Spleen (tissue), 11 donors: ENCODE results near the gene RBM20. TPM values are rescaled to one million over a fixed set of nuclear protein-coding genes. Genes with fewer than 3 reads are reported as not detected.

ENCODE experiments used
- DNase-seq: peaks from one replicate; pipeline ENCODE4 v3.0.0-alpha.2; 2020
- H3K27ac ChIP-seq, 8 donors: fragments of 200-600 bp; sonication (generic) in 7 of 8; 1 replicate in 4 of 8; 2 replicates in 4 of 8; pipeline versions ENCODE4 v1.5.0 to v1.8.0; 2016 to 2021; ENCODE audit warnings: inconsistent platforms in 4 of 8, mild to moderate bottlenecking in 4 of 8, moderate library complexity in 1 of 8
- H3K27me3 ChIP-seq, 7 donors: fragments of 200-600 bp; sonication (generic) in 6 of 7; replicated peaks in 1 of 7; 1 replicate in 4 of 7; 2 replicates in 3 of 7; pipeline versions ENCODE4 v1.5.0 to v1.8.0; 2016 to 2021; ENCODE audit warnings: inconsistent platforms in 3 of 7, mild to moderate bottlenecking in 1 of 7
- H3K36me3 ChIP-seq, 6 donors: fragments of 200-600 bp; sonication (generic) in 5 of 6; 1 replicate in 4 of 6; 2 replicates in 2 of 6; pipeline versions ENCODE4 v1.5.0 to v1.8.0; 2016 to 2021; ENCODE audit warnings: inconsistent platforms in 2 of 6
- H3K4me1 ChIP-seq, 6 donors: fragments of 200-600 bp; sonication (generic) in 5 of 6; 1 replicate in 3 of 6; 2 replicates in 3 of 6; pipeline versions ENCODE4 v1.5.0 to v1.8.0; 2016 to 2021; ENCODE audit warnings: inconsistent platforms in 3 of 6
- H3K4me3 ChIP-seq, 8 donors: fragments of 200-600 bp; sonication (generic) in 7 of 8; 1 replicate in 4 of 8; 2 replicates in 4 of 8; pipeline versions ENCODE4 v1.5.0 to v1.8.0; 2016 to 2021; ENCODE audit warnings: inconsistent platforms in 4 of 8, mild to moderate bottlenecking in 4 of 8, moderate library complexity in 2 of 8
- H3K9me3 ChIP-seq, 8 donors: fragments of 200-600 bp; sonication (generic) in 7 of 8; 1 replicate in 4 of 8; 2 replicates in 4 of 8; pipeline versions ENCODE4 v1.5.0 to v1.8.0; 2016 to 2021; ENCODE audit warnings: inconsistent platforms in 4 of 8
- POLR2A ChIP-seq, 3 donors: fragments of 450-650 bp; IDR thresholded peaks; one replicate each; pipeline ENCODE4 v1.5.1; 2017; ENCODE audit warnings: antibody characterized with exemption in 3 of 3, mild to moderate bottlenecking in 1 of 3
- POLR2AphosphoS5 ChIP-seq, 3 donors: sonication (generic); formaldehyde crosslinking; IDR thresholded peaks; one replicate each; pipeline ENCODE4 v1.5.1; 2017; ENCODE audit warnings: antibody characterized with exemption in 3 of 3
- WGBS, 5 donors: extraction: QIAGEN DNeasy Blood & Tissue Kit in 3 of 5; methylation state at CpG; one replicate each; pipeline versions ENCODE4 v1.1.5 to v1.1.7; 2013 to 2018; 5-methylcytosine and 5-hydroxymethylcytosine counted together
- intact Hi-C: fragments of 100-400 bp; cut with DNase I; formaldehyde crosslinking; loops from one replicate; pipeline ENCODE4 v1.15.0; 2023; ENCODE audit warnings: low total_unique reads
- polyA plus RNA-seq, 3 donors: library from polyadenylated mRNA; stranded (reverse); fragments of 200-250 nt; gene quantifications; one replicate each; pipeline ENCODE4 v1.2.1, GENCODE V29; 2013
- total RNA-seq, 7 donors: library from RNA; depleted of rRNA in 3 of 7; stranded (reverse); fragments of >200 nt in 3 of 7; fragmentation: NEBNext Ultra II Directional in 4 of 7; extraction: Animal tissue kit (Norgen Biotek cat#: 25700) in 4 of 7; gene quantifications; one replicate each; pipeline versions ENCODE4 v1.1.0 to v1.2.1, GENCODE V29; 2016 to 2021
- TF ChIP-seq, protein P1 (sequence below), 11 experiments: fragments of 200-600 bp in 7 of 11; fragments of 450-650 bp in 4 of 11; sonication (generic) in 4 of 11; IDR thresholded peaks in 8 of 11; conservative IDR thresholded peaks in 3 of 11; 1 replicate in 7 of 11; 2 replicates in 4 of 11; pipeline versions ENCODE4 v1.4.0 to v1.8.0; 2016 to 2021; ENCODE audit warnings: antibody characterized with exemption in 11 of 11, inconsistent platforms in 4 of 11, mild to moderate bottlenecking in 1 of 11
- donor health status: healthy with polysubstance abuse.
- donor health status: DM: no; HTN: no; CAD: no; lungs with moderate emphysema.
- donor health status: DM: no; HTN: no; CAD: no.
- donor health status: Bipolar disorder and iron deficiency.
- donor health status: healthy.
- donor health status: DM: no; HTN: no; CAD: no.
- donor health status: DM: yes; HTN: yes; CAD: no.

The RBM20 gene
- total and polyA plus RNA-seq, 10 donors, result 0.04 to 0.72 (median 0.29) TPM; not detected in 1

- H3K27ac ChIP-seq, result no peak overlapping the region
- H3K27me3 ChIP-seq, result no peaks in the 10 kb centered on the region
- H3K4me1 ChIP-seq, result peaks cover 0 to 7% (median 0%) of the 10 kb centered on the region in 6 donors
- no peak overlapping the region for H3K4me3 ChIP-seq
- DNase-seq, result no peak
- no peaks in the 10 kb centered on the region for H3K9me3 ChIP-seq
- no peaks in the 10 kb centered on the region for H3K36me3 ChIP-seq
- 70 to 93% (median 90%) methylated on average over 9 of the region's 9 CpGs for WGBS, 5 donors
- intact Hi-C loops, result no loop called here
- TF ChIP-seq POLR2AphosphoS5 (IDR thresholded peaks at IDR 0.05) (no peak), POLR2A (IDR thresholded peaks at IDR 0.05) (no peak)
- TF ChIP-seq, protein P1, sequence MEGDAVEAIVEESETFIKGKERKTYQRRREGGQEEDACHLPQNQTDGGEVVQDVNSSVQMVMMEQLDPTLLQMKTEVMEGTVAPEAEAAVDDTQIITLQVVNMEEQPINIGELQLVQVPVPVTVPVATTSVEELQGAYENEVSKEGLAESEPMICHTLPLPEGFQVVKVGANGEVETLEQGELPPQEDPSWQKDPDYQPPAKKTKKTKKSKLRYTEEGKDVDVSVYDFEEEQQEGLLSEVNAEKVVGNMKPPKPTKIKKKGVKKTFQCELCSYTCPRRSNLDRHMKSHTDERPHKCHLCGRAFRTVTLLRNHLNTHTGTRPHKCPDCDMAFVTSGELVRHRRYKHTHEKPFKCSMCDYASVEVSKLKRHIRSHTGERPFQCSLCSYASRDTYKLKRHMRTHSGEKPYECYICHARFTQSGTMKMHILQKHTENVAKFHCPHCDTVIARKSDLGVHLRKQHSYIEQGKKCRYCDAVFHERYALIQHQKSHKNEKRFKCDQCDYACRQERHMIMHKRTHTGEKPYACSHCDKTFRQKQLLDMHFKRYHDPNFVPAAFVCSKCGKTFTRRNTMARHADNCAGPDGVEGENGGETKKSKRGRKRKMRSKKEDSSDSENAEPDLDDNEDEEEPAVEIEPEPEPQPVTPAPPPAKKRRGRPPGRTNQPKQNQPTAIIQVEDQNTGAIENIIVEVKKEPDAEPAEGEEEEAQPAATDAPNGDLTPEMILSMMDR (IDR thresholded peaks at IDR 0.05 in 8 of 11, conservative IDR thresholded peaks at IDR 0.05 in 3 of 11), result no peak
Measured at GRCh38 chr10:110810625-110811024, 166.5 kb downstream of the RBM20 start.

DNA sequence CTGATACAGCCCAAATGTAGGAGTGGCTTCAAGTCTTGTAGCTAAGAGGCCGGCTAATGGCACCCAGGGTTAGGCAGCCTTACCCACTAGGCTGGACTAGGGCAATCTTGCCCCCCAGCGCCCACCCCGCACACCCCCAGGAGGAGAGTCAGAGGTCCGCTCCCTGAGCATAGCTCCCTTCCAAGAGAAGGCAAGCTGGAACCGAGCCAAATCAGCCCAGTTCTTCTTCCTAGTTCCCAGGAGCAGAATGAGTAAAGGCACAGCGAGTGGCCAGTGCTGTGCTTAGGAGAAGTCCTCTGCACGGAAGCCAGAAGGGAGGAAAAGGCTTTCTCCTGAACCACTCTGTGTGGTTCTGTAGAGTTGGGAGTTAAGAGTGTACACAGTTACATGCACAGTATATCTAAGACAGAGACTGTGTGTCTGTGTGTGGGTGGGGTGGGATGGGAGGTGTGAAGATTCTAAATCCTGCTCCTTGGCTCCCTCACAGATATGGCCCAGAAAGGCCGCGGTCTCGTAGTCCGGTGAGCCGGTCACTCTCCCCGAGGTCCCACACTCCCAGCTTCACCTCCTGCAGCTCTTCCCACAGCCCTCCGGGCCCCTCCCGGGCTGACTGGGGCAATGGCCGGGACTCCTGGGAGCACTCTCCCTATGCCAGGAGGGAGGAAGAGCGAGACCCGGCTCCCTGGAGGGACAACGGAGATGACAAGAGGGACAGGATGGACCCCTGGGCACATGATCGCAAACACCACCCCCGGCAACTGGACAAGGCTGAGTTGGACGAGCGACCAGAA, 167.8 kb downstream of the RBM20 start:
- Histone ChIP-seq H3K27me3 (no peaks in the 10 kb centered on the region), H3K36me3 (no peaks in the 10 kb centered on the region), H3K9me3 (no peaks in the 10 kb centered on the region), H3K4me3 (no peak overlapping the region), H3K27ac (no peak overlapping the region), H3K4me1 (peaks cover 0 to 10% (median 0%) of the 10 kb centered on the region in 6 donors)
- TF ChIP-seq, protein P1 (IDR thresholded peaks at IDR 0.05 in 8 of 11, conservative IDR thresholded peaks at IDR 0.05 in 3 of 11), result no peak
- TF ChIP-seq POLR2A (IDR thresholded peaks at IDR 0.05), result no peak
- TF ChIP-seq POLR2AphosphoS5 (IDR thresholded peaks at IDR 0.05), result no peak
- DNase-seq, result no peak
- intact Hi-C loops, result no loop called here
- 92 to 96% (median 94%) methylated on average over 17 to 23 of the region's 23 CpGs for WGBS, 5 donors

DNA sequence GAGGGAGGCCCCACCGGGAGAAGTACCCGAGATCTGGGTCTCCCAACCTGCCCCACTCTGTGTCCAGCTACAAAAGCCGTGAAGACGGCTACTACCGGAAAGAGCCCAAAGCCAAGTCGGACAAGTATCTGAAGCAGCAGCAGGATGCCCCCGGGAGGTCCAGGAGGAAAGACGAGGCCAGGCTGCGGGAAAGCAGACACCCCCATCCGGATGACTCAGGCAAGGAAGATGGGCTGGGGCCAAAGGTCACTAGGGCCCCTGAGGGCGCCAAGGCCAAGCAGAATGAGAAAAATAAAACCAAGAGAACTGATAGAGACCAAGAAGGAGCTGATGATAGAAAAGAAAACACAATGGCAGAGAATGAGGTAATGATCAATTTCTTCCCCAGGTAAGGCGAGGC, 168.4 kb downstream of the RBM20 start:
- H3K27me3 ChIP-seq, result no peaks in the 10 kb centered on the region
- 91 to 97% (median 92%) methylated on average over 11 to 12 of the region's 12 CpGs for WGBS, 5 donors
- no peaks in the 10 kb centered on the region for H3K9me3 ChIP-seq
- no peak overlapping the region for H3K4me3 ChIP-seq
- peaks cover 0 to 15% (median 0%) of the 10 kb centered on the region in 6 donors for H3K4me1 ChIP-seq
- no peaks in the 10 kb centered on the region for H3K36me3 ChIP-seq
- intact Hi-C loops, result no loop called here
- TF ChIP-seq POLR2A (IDR thresholded peaks at IDR 0.05) (no peak), POLR2AphosphoS5 (IDR thresholded peaks at IDR 0.05) (no peak)
- TF ChIP-seq, protein P1 (IDR thresholded peaks at IDR 0.05 in 8 of 11, conservative IDR thresholded peaks at IDR 0.05 in 3 of 11), result no peak
- H3K27ac ChIP-seq, result no peak overlapping the region
- DNase-seq, result no peak

DNA sequence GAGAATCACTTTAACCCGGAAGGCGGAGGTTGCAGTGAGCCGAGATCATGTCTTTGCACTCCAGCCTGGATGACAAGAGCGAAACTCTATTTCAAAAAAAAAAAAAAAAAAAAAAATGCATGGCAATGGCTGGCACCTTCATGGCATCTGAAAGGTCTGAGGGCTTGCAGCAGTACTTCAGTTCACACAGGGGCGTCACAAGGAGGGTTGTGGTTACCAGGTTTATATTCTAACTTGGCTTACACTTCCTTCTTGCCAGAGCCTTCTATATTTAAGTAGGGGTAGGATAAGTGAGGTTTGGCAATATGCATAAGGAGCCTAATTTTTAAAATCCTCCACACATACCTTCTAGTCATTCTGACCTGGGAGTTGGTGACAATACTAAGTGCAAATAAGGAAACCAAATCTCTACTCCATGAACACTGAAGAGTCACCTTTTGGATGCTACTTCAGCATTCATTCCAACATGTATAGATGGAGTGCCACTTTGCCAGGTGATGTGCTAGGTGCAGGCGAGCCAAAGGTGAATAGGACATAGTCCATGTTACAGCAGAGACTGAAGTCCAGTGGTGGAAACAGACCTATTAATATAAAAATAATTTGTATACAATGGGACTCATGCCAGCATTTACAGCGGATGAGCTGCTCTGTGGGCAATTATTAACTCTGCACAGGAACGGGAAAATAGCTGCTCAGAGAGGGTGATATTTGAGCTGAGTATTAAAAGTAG, 169.8 kb downstream of the RBM20 start:
- intact Hi-C loops, result no loop called here
- no peak for DNase-seq
- TF ChIP-seq POLR2AphosphoS5 (IDR thresholded peaks at IDR 0.05) (no peak), POLR2A (IDR thresholded peaks at IDR 0.05) (no peak)
- TF ChIP-seq, protein P1 (IDR thresholded peaks at IDR 0.05 in 8 of 11, conservative IDR thresholded peaks at IDR 0.05 in 3 of 11), result no peak
- no peak overlapping the region for H3K4me3 ChIP-seq
- no peaks in the 10 kb centered on the region for H3K27me3 ChIP-seq
- no peak overlapping the region for H3K27ac ChIP-seq
- 79 to 88% (median 84%) methylated on average over 8 of the region's 8 CpGs for WGBS, 5 donors
- H3K9me3 ChIP-seq, result no peaks in the 10 kb centered on the region
- H3K4me1 ChIP-seq, result peaks cover 0 to 18% (median 0%) of the 10 kb centered on the region in 6 donors
- H3K36me3 ChIP-seq, result no peaks in the 10 kb centered on the region
